ENCODE data around the gene ZNF385A.

ZNF385A gene

GRCh38 chr12:54411391-54412241 is 27.1 kb upstream of the ZNF385A start (continued):
- no peak for TF ChIP-seq ZBTB44 (tag by site-specific recombination; IDR thresholded peaks at IDR 0.05)
- peak; percentile 85 for TF ChIP-seq ZNF600 (tag by site-specific recombination; IDR thresholded peaks at IDR 0.05)
- TF ChIP-seq ZNF776 (tag by site-specific recombination; IDR thresholded peaks at IDR 0.05; ENCODE audit: borderline replicate concordance) = no peak
- TF ChIP-seq, protein P1, sequence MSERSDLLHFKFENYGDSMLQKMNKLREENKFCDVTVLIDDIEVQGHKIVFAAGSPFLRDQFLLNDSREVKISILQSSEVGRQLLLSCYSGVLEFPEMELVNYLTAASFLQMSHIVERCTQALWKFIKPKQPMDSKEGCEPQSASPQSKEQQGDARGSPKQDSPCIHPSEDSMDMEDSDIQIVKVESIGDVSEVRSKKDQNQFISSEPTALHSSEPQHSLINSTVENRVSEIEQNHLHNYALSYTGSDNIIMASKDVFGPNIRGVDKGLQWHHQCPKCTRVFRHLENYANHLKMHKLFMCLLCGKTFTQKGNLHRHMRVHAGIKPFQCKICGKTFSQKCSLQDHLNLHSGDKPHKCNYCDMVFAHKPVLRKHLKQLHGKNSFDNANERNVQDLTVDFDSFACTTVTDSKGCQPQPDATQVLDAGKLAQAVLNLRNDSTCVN (tag by site-specific recombination; optimal IDR thresholded peaks at IDR 0.05) = no peak
- TF ChIP-seq GLIS1 (tag by site-specific recombination; IDR thresholded peaks at IDR 0.05) = peak; percentile 56
- TF ChIP-seq ZNF792 (tag by site-specific recombination; IDR thresholded peaks at IDR 0.05) = no peak
- no peak for TF ChIP-seq ZFHX2 (tag by site-specific recombination; conservative IDR thresholded peaks at IDR 0.05)
- TF ChIP-seq ZNF2 (tag by site-specific recombination; IDR thresholded peaks at IDR 0.05) = no peak
- TF ChIP-seq ZSCAN23 (tag by site-specific recombination; IDR thresholded peaks at IDR 0.05) = no peak
- TF ChIP-seq GLI2 (tag by site-specific recombination; IDR thresholded peaks at IDR 0.05; ENCODE audit: borderline replicate concordance, low read depth) = no peak
- TF ChIP-seq ZNF10 (tag by site-specific recombination; IDR thresholded peaks at IDR 0.05) = no peak
- 0 out of 2 replicates have a peak, but pooled peaks have one; percentile 15 for TF ChIP-seq PRDM1 (tag by site-specific recombination; IDR thresholded peaks at IDR 0.05)
- TF ChIP-seq PATZ1 (tag by site-specific recombination; IDR thresholded peaks at IDR 0.05) = no peak
- TF ChIP-seq ZNF146 (tag by site-specific recombination; IDR thresholded peaks at IDR 0.05) = no peak

- TF ChIP-seq ZNF830 (tag by site-specific recombination; IDR thresholded peaks at IDR 0.05; ENCODE audit: low read depth) = no peak
- no peak for TF ChIP-seq ZNF510 (tag by site-specific recombination; IDR thresholded peaks at IDR 0.05; ENCODE audit: insufficient replicate concordance)
- TF ChIP-seq ZNF571 (tag by site-specific recombination; IDR thresholded peaks at IDR 0.05) = no peak
- TF ChIP-seq ZBTB7A (tag by site-specific recombination; IDR thresholded peaks at IDR 0.05; ENCODE audit: low read depth) = no peak
- TF ChIP-seq OVOL3 (tag by site-specific recombination; IDR thresholded peaks at IDR 0.05) = no peak
- TF ChIP-seq ZNF777 (tag by site-specific recombination; IDR thresholded peaks at IDR 0.05; ENCODE audit: borderline replicate concordance) = no peak
- TF ChIP-seq, protein P2, sequence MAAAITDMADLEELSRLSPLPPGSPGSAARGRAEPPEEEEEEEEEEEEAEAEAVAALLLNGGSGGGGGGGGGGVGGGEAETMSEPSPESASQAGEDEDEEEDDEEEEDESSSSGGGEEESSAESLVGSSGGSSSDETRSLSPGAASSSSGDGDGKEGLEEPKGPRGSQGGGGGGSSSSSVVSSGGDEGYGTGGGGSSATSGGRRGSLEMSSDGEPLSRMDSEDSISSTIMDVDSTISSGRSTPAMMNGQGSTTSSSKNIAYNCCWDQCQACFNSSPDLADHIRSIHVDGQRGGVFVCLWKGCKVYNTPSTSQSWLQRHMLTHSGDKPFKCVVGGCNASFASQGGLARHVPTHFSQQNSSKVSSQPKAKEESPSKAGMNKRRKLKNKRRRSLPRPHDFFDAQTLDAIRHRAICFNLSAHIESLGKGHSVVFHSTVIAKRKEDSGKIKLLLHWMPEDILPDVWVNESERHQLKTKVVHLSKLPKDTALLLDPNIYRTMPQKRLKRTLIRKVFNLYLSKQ (tag by site-specific recombination; IDR thresholded peaks at IDR 0.05; ENCODE audit: borderline replicate concordance) = no peak
- TF ChIP-seq HIC1 (tag by site-specific recombination; IDR thresholded peaks at IDR 0.05) = no peak
- TF ChIP-seq SP2 (tag by site-specific recombination; IDR thresholded peaks at IDR 0.05) = no peak
- TF ChIP-seq ZIC2 (tag by site-specific recombination; IDR thresholded peaks at IDR 0.05) = no peak
- H3K27ac ChIP-seq (ENCODE audit: extremely low read depth, low read depth, low read length) = no peak overlapping the region
- H3K4me1 ChIP-seq (ENCODE audit: control insufficient read depth, insufficient read depth, low read length) = no peaks in the 10 kb centered on the region
- H3K9me3 ChIP-seq (ENCODE audit: control insufficient read depth, insufficient read depth, low read depth, low read length) = no peaks in the 10 kb centered on the region
- POLR2A ChIA-PET = no interaction called here
- no peak overlapping the region for H3K4me3 ChIP-seq (ENCODE audit: low read depth, low read length)
- peaks cover 10 to 53% of the 10 kb centered on the region in 2 experiments for H3K36me3 ChIP-seq (ENCODE audit: control insufficient read depth in 2 of 2, insufficient read depth in 1 of 2, low read length in 2 of 2)
- CTCF ChIA-PET = interaction anchor here (0.6 to 14.5 kb wide), 9 partner anchors 7 to 410 kb away, joined by 3 to 227 read pairs (median 4); no protein-coding TSS in a partner anchor
Measured at GRCh38 chr12:54409267-54409666, 24.7 kb upstream of the ZNF385A start.
